GM21723 (cell line): ENCODE results near the gene GSK3A.
A peak's percentile ranks its signal among the peaks of the same experiment; 100 is the strongest.

Experiments used
- ATAC-seq: cut with Tn5 transposase; IDR thresholded peaks from one replicate; pipeline ENCODE4 v1.9.1; 2021; ENCODE audit warnings: mild to moderate bottlenecking, moderate library complexity; ENCODE audit not compliant: unreplicated experiment

The GSK3A gene

DNA sequence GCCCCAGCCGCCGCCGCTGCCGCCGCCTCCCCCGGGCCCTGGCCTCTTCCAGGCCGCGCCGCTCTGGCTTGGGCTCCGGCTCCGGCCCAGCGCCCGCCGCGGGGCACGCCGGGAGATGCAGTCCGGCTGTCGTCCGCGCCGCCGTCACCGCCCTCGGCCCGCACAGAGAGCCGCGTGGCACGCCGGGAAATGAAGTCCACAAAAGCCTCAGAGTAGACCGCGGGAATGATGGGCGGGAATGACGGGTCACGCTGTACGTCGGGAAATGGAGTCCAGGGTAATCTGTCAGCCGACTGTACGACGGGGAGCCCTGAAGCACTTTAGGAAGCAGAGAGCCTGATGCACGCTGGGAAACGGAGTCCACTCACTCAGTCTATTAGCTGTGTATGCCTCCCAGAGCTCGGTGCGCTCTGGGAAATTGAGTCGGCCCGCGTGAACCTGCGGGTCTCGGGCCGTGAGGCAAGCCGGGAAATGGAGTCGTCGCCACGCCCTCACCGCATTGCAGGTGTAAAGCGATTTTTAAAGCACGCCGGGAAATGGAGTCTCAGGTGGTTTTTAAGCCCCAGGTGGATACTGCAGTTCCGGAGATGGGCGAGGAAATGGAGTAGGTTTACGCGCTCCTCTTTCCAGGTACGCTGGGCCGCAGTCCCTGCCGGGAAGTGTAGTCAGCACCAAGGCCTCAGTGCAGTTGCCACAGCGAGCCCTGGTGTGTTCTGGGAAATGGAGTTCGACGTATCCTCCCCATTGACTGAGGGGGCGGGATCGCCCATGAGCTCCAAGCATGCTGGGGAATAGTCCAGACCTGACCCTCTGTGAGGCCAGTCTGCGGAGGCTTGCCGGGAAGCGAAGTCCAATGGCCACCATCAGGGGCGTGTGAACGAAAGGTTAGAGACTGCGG is at the start of gene GSK3A:
Gene GSK3A (minus strand): TSS at position 91 of the 898 bp plus-strand sequence. CDS start 137 bp downstream, outside the sequence.
- peak; percentile 66 for ATAC-seq

DNA sequence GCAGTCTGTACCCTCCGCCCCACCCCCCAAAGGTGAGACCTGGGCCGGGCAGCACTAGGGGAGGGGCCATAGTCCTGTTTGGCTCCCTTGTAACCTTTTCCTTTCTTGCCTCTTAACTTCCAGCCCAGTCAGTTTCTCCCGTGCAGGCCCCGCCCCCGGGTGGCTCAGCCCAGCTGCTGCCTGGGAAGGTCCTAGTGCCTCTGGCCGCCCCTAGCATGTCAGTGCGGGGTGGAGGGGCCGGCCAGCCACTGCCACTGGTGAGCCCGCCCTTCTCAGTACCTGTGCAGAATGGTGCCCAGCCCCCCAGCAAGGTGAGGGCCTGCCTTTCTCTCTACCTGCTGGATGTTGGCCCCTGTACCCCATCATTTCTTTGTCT is 49.0 kb upstream of the GSK3A start:
- no peak for ATAC-seq

DNA sequence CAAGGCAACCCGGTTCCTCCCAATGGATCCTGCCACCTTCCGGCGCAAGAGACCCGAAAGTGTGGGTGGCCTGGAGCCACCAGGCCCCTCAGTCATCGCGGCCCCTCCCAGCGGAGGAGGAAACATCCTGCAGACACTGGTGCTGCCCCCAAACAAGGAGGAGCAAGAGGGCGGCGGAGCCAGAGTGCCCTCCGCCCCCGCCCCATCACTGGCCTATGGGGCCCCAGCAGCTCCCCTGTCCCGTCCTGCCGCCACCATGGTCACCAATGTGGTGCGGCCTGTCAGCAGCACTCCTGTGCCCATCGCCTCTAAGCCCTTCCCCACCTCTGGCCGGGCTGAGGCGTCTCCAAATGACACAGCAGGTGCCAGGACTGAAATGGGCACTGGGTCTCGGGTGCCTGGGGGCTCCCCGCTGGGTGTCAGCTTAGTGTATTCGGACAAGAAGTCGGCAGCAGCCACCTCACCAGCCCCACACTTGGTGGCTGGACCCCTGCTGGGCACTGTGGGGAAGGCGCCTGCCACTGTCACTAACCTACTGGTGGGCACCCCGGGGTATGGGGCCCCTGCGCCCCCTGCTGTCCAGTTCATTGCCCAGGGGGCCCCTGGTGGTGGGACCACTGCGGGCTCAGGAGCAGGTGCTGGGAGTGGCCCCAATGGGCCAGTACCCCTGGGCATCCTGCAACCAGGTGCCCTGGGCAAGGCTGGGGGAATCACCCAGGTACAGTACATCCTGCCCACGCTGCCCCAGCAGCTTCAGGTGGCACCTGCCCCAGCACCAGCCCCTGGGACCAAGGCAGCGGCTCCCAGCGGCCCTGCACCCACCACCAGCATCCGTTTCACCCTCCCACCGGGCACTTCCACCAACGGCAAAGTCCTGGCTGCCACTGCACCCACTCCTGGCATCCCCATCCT is 48.4 kb upstream of the GSK3A start:
- ATAC-seq = no peak

DNA sequence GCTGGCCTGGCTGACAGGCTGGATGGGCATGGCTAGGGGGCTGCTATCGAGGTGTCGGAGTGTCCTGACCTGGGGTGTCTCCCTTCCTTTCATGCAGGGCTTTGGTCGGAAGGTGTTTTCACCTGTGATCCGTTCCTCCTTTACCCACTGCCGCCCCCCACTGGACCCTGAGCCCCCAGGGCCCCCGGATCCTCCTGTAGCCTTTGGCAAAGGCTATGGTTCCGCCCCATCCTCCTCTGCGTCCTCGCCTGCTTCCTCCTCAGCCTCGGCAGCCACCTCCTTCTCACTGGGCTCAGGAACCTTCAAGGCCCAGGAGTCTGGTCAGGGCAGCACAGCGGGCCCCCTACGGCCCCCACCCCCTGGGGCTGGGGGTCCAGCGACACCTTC is 47.7 kb upstream of the GSK3A start:
- no peak for ATAC-seq

DNA sequence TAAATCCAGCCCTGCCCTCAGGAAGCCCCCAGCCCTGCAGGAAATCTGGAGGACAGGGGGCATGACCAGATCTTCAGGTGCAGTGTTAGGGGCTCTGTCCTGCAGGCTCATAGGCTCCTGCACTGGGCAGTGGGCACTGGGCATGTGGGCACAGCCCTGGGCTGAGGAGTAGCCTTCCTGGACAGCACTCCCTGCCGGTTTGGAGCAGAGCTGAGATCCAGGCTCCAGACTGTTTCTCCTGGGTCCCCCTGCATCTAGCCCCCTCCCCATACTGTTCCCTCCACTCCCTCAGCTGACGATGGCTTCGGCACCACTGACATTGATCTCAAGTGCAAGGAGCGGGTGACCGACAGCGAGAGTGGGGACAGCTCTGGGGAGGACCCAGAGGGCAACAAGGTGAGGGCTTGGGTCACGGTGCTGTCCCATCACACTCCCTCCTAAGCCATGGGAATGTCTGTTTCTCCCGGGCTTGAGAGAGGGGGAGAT is 47.2 kb upstream of the GSK3A start:
- ATAC-seq = no peak

DNA sequence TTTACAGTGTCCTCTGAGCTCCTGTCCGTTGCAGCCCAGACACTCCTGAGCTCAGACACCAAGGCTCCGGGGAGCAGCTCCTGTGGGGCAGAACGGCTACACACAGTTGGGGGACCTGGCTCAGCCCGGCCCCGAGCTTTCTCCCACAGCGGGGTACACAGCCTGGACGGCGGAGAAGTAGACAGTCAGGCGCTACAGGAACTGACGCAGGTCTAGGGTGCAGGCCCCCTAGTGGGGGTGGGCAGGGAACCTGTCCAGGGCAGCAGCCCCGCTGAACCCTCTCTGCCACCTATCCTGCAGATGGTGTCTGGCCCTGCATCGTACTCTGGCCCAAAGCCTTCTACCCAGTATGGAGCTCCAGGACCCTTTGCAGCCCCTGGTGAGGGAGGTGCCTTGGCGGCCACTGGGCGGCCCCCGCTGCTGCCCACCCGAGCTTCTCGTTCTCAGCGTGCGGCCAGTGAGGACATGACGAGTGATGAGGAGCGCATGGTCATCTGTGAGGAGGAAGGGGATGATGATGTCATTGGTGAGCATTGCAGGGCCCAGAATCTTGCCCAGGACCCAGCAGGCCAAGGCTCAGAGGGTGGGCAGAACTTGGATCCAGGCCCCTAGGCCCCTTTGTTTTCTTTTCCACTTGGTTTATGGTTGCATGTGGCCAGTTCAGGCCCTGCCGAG is 46.6 kb upstream of the GSK3A start:
- no peak for ATAC-seq

DNA sequence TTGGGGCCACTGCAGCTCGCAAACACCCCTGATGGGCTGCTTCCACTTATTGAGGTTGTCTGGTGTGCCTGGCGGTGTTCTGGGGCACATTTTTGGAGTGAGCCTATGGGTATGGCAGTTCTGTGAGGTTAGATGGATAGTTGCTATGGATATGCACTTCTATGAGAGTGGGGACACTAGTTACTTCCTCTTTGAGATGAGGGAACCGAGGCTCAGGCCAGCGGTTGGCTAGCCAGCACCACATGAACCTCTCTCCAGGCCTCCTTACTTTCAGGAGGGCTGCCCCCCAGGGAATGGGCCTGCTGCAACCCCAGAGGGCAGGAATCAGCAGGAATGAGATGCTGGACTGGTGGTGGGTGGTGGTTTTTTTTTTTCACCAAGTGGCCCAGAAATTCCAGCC is 46.0 kb upstream of the GSK3A start:
- ATAC-seq = no peak

DNA sequence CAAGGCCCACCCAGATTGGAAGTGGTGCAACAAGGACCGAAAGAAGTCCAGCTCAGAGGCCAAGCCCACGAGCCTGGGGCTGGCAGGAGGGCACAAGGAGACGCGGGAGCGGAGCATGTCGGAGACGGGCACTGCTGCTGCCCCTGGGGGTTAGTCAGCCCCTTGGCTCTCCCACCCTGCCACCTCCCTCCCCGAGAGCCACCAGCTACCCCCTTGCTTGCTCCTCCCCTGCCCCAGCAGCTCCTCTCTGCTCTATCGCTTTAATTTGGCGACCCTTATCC is 45.4 kb upstream of the GSK3A start:
- no peak for ATAC-seq

DNA sequence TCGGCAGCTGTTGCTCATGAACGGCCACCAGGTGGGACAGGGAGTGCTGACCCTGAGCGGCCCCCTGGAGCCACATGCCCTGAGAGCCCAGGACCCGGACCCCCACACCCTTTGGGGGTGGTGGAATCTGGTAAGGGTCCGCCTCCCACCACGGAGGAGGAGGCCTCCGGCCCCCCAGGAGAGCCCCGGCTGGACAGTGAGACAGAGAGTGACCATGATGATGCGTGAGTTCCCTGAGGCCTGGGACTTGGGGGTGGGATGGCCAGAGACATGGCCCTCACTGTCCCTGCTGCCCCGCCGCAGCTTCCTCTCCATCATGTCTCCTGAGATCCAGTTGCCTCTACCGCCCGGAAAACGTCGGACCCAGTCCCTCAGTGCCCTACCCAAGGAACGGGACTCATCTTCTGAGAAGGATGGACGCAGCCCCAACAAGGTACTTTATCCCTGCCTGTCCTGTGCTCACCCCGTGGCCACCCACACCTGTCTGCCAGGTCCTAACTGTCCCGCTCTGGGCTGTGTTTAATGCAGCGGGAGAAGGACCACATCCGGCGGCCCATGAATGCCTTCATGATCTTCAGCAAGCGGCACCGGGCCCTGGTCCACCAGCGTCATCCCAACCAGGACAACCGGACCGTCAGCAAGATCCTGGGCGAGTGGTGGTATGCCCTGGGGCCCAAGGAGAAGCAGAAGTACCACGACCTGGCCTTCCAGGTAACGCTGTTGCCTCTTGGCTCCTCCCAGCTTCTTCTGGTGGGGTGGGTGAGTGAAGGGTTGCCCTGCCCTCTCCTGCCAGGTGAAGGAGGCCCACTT is 44.8 kb upstream of the GSK3A start:
- ATAC-seq = no peak

DNA sequence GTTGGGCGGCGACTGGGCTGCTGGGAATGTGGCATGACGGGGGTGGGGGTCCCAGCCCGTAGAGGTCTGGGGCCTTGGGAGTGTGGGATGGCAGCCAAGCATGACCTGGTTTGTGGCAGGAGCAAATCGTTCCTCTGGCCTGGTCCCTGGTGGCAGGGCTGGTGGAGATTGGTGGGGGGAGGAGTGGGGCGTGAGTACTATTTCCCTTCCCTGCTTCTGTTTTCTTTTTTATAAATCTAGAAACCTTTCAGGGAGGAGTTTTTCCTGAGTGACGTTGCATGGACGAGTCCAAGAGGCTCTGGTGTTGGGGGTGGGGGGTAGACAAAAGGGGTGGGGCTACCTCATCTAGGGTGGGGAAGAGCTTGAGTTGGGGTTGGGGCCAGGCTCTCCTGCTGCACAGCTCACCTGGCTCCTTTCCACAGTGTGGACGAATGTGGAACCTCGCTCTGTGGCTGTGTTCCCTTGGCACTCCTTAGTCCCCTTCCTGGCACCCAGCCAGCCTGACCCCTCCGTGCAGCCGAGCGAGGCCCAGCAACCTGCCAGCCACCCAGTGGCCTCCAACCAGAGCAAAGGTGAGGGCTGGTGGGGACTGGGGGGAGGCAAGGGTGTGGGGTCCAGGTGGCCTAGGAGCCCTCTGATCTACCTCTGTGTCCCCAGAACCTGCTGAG is 44.1 kb upstream of the GSK3A start:
- no peak for ATAC-seq

DNA sequence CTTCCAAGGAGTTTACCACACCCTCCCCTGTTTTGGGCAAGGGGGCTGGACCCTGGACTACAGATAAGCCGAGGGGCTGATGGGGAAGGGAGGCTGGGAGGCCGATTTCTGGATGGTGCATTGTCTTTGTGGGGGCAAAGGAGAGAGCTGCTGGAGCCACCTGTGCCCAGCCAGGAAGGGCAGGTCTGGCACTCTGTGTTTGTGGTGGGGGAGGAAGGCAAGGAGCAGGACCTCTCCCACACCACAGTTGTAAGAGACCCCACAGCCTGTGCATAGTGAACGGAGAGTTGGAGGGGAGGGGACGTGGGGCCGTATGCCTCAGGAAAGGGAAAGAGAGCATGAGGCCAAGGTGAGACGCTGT is 43.6 kb upstream of the GSK3A start:
- ATAC-seq = no peak

DNA sequence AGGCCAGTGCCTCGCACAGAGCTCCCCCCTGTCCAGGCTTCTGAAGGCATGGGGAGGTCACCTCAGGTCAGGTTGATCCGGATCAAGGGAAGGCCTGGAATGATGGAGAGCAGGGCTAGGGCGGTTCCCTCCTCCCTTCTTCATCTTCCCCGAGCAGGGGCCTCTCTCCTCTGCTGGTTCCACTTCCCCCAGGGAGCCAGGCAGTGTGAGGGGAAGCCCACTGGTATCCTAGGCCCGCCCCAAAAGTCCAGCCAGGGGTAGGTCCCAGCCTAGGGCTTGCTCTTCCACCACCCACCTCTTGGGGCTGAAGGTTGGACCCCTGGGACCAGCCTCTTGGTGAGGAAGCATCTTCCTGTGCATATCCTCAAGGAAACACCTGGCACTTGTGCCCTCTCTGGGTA is 43.1 kb upstream of the GSK3A start:
- ATAC-seq = no peak

DNA sequence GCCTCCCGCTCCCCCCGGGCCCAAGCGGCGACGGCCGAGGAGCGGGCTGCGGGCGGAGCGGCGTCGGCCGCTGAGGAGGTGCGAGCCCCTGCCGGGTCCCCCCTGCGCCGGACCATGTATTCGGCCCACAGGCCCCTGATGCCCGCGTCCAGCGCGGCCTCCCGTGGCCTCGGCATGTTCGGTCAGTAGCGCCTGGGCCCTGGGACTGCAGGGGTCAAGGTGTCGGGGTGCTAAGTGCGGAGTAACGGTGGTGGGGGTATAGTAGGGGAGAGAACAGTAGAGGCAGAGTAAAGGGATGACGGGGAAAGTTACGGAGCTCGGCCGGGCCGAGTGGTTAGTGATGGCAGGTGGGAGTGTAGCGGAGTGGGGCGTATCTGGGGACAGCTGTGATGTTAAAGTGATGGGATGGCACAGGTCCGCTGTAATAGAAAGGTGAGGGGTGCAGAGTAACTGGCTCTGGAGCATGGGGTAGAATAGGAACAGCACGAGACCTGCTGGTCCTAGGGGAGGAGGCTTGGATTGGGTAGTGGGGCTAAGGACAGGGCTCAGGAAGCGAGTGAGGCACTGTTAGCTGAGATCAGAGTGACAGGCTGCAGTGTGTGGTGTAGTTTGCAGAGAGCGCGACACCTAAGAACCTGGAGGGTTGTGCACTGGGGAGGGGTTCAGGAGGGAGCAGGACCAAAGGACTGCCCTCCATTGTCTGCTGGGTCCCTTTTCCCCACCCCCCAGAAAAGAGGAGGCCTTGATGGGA is 42.4 kb upstream of the GSK3A start:
- ATAC-seq = no peak

DNA sequence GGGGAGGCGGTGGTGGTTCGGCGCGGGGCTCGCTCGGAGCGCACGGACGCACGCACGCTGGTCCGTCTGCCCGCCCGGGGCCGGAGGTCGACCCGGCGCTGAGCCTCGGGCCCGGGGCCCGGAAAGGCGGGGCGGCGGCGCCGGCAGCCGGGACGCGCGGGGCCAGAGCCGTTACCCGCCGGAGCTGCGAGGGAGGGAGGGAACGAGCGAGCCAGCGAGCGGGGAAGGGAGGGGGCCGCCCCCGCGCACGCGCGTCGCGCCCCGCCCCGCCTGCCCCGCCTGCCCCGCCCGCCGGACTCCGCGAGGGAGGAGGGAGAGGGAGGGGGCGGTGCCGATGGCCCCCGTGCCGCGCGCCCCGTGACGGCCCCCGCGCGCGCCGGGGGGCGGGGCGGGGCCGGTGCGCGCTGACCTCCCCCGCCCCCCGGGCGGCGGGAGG is 41.7 kb upstream of the GSK3A start:
- peak; percentile 17 for ATAC-seq

DNA sequence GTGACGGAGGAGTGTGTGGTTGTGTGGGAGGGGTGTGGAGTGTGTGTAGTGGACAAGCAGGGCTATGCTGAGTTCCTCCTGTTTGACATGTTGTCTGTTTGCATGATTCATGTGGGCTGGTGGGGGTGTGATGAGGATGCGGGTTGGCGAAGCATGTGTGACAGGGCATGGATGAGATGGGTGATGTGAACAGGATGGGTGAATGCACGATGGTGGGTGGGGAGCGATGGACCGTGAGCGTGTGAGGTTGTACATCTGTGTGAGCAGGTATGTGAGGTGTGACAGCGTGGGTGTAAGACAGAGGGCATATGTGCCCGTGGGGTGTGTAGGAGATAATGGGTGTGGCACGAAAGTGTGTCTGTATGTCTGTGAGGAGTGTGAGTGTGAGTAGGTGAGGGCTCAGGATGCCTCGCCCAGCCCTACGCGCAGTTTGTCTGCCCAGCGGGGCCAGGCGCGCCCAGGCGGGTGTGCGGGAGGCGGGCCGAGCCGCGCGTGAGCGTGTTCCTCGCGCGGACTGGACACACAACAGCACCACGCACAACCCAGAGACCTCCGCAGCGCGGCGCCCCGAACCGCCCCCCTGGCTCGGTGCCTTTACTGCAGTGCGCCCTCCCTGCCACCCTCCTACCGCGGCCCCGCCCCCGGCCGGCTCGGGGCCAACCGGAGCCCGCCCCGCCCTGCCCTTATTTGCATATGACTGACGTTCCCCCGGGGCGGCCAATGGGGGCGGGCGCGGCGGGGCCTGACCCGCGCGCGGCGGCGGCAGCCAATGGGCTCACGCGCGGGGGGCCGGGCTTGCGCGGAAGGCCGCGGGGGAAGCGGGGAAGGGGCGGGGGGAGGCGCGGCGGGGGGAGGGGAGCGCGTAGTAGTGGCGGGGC is 41.0 kb upstream of the GSK3A start:
- peak; percentile 47 for ATAC-seq

DNA sequence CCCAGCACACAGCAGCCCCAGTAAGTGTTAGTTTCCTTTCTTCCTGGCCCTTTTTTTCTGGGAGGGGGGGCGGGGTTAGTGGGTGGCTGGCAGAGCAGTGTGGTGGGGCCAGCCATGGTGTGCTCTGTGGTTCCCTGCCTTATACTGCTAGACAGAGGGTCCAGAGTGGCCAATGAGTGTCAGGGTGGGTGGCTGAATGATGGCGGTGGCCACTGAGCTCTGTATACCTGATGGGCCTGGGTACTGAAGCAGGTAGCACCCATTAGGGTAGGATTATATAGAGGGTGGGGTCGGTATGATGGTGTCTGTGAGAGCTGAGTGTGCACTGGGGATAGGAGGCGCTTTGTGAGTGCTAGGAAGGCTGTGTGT is 40.4 kb upstream of the GSK3A start:
- ATAC-seq = no peak

DNA sequence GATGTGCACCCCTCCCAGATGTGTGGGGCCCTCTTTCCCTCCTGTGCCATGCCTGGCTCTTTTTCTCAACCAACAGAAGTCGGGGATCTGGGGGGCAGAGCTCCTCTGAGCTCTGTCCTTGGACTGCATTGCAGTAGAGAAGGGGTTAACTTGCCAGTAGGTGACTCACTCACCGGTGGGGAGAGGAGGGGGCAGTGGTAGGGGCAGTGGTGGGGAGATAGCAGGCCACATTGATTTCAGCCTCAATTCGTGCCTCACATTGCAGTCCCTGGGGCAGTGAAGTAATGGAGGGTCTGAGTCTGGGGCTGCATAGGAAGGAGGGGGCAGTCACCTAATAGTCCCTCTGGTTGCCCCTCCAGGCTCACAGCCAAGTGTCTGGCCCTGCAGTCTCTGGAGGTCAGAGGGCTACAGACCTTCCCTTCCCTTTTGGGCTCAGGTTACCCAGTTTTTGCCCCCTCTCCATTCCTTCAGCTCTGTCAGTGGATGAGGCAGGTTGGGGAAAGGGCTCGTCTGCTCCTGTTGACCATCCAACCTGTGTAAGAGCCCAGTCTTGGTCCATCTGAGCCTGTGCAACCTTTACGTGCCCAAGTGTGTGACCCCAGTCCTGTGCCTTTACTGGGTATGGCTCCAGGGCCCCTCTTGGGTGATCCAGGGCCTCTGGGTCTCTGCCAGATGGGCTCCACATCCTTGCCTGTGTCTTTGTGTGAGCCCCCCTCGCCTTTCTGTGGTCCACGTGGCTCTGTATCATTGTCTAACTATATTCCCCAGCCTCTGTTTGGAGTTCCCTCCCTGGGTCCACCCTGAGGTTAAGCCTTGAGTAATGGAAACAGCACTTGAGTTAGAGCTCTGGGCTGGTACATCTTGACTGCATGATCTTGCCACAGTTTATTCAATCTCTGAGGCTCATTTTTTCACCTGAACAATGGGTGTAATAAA is 39.7 kb upstream of the GSK3A start:
- ATAC-seq = no peak
